GM19043 (cell line): ENCODE data around the gene CDH4.
"Not testable (repeated sequence)": the region's sequence is repeated elsewhere in the genome, so short reads cannot be mapped to it uniquely, and the experiment has no call there.

Experiments
- ATAC-seq: cut with Tn5 transposase; IDR thresholded peaks from one replicate; pipeline ENCODE4 v1.9.1; 2021; ENCODE audit warnings: low read depth; ENCODE audit not compliant: unreplicated experiment

Gene CDH4

DNA sequence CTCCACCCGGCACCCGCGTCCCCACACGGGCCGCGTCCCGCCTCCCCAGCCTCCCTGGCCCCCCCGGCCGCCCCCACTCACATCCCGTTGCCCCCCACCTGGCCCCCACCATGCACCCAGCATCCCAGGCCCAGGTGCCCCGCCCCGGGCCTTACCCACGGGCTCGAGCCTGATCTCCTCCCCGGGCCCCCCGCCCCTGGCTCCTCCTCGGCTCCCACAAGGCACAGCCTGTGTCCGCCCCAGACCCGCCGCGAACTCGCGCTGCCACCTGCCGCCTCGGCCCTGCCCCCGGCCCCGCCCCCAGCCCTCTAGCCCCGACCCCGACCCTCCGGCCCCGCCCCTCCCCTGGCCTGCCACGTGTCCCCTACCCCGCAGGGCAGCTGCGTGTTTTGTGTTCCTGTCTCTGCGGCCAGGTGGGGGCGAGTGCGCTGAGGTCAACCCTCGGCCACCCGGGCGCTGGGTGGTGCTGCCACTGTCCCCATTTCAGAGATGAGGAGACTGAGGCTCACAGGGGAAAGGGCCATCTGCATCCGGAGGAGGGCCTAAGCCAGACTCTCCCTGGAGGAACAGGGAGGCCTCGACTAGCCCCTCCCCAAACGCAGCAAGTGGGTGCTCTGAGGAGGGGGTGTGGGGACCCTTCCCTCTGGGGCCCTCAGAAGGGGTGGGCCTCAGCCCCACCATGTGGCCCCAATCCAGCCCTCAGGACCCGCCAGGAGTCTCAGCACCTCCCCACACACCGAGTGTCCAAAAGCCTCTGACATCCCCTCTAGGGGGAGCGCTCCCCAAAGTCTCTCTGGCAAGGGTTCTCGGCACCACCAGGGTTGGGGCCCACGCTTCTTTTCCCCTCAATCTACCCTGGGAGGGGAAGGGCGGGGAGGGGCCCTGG, 713.8 kb downstream of the CDH4 start:
- ATAC-seq = no peak

DNA sequence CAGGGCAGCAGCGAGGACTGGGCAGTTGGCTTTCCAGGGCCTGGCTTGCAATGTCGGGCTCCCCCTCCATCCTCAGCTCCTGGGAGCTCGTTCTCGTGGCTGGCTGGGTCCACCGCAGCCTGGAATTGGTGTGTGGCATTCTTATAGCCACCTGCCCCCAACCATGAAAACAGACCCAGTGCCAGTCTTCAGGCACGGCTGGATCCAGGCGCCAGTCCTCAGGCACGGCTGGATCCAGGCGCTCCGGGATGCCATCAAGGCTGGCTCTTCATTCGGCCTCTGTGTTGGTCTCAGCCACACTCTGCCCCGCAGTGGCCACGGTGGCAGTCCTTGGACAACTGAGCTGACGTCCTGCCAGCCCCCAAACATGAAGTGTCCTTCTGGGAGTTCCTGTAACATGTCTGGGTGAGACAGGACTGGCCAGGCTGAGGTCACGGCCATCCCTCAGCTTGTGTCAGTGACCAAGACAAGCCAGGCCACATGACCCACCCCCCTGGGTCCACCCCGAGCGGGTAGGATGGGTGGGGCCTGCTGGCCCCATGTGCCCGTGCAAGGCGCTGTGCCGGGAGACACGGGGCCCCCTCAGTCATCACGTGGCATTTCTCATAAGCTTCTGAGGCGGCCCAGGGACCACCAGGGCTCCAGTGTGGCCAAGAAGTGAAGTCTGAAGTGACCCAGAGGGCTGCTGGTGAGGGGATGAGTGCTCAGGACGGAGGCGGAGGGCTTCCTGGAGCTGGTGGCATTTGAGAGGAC, 714.6 kb downstream of the CDH4 start:
- no peak for ATAC-seq

DNA sequence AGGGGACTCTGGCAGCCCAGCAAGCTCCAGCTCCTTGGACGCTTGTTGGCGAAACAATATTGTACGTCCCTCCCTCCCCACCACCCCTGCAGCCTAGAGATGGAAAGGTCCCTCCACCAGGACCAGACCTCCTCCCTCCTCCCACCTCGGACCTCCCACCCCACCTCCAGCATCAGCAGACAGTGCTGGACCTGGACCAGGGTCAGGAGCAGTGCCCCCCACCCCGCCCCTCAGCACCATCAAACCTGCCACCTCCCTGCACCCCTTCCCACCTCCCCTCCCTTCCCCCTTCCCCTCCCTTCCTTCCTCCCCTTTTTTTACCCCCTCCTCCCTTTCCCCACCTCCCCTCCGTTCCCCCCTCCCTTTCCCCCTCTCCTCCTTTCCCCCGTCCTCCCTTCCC, 715.2 kb downstream of the CDH4 start:
- no peak for ATAC-seq

DNA sequence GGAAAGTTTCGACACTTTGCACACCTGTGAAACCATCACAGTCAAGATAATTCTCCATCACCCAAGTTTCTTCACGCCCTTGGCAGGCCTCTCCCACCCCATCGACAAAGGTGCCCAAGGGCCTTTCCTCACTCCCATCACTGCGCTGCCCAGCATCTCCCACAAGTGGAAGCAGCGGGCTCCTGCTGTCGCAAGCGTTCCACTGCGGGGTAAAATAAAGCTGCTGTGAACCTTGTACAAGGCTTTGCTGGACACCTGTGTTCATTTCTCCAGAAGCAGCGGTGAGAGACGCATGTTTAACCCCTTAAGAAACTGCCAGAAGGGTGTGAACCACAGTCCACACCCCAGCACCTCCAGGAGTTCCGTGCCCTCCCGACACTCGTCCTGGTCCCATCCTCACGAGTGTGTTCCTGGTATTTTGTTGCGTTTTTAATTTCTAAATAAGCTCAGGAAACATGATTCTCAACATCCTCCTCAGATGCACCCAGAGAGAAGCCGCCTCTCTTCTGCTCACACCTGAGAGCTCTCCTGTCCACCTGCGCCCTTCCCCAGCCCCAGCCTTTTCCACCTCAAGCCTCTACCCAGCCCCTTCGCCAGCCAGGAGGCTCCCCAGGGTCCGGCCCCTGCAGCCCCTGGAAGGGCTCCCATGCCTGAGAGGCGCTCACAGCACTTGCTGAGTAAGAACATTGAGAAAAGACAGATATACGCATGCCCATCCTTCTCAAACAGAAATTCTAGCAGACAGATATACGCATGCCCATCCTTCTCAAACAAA, 716.2 kb downstream of the CDH4 start:
- ATAC-seq = no peak

DNA sequence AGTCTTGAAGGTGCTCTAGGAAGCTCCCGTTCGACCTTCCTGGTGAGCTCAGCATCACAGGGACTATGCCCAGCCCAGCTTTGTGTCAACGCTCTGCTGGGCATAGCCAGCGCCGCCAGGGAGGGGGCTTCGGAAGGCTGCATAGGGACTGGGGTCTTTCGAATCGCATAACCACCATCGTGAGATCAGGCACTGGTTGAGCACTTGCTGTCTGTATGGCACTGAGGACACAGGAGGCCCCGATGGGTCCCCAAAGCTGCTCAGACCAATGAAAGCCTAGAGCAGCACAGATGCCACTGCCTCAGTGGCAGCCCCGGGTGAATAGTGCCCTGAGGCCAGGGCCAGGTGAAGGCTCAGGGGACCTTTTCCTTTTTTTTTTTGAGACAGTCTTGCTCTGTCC, 716.9 kb downstream of the CDH4 start:
- ATAC-seq = no peak

DNA sequence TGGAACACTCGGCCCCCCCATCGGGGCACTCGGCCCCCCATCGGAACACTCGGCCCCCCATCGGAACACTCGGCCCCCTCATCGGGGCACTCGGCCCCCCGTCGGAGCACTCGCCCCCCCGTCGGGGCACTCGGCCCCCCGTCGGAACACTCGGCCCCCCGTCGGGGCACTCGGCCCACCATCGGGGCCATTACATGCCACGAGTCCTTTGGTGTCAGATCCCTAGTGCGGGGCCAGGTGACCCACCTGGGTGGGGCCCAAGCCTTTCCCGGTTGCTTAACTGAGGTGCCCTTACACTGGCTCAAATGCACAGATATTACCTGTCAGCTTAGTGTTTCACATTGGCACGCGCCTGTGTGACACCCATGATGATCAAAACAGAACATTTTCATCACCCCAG, 717.7 kb downstream of the CDH4 start:
- ATAC-seq = no peak

DNA sequence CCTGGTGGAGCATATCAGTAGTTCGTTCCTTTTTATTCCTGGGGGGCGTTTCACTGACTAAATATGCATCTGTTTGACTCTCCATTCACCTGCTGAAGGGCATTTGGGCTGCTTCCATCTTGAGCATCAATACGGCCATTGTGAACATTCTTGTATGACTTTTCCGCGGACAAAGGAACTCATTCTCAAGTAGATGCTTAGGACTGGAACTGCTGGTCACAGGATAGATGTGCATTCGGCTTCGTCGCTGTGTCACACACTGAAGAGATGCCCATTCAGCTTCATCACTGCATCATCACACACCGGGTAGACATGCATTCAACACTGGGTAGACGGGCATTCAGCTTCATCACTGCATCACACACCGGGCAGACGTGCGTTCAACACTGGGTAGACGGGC, 718.3 kb downstream of the CDH4 start:
- ATAC-seq = no peak

DNA sequence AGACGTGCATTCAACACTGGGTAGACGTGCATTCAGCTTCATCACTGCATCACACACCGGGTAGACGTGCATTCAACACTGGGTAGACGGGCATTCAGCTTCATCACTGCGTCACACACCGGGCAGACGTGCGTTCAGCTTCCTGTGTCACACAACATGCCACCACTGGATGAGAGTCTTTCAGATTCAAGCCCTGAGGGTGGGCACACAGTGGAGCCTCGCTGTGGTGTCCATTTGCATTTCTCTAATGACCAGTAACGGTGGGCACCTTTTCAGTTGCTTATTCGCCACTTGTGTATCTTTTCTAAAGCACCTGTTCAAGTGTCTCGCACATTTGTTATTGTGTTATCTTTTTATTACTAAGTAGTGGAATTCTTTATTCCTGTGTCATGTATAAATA, 719.5 kb downstream of the CDH4 start:
- not testable (repeated sequence) for ATAC-seq

DNA sequence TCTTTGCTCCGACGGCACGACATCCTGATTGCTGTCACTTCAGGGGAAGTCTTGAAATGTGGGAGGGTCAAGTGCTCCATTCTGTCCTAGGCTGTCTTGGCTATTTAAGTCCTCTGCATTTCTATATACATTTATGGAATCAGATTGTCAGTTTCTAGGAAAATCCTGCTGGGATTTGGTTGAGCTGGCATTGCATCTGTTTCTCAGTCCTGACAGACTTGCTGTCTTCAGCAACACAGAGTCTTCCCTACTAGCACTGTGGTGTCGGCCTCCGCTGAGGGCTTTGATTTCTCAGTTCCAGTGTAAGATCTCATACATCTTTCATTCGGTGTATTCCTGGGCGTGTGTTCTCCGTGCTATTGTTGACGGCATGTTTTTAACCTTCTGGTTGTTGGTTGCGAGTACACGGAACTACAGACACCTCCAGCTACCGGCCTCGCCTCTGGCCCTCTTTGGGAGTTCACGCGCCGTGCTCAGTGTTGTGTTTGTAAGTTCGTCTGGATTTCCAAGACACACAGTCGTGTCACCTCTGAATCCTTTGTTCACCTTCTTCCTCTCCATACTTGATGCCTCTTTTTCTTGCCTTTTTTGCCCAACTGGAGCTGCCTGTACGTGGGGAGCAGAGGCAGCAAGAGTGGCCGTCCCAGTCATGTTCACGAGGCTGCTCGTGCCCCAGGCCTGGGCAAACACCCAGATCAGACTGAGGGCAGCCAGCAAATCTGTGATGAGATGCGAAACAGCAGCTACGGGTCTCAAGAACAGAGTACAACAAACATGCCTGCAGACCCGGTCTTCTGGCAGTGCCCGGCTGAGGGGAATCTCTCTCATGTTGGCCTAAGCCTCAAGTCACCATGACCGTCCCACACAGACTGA, 720.8 kb downstream of the CDH4 start:
- ATAC-seq = no peak

DNA sequence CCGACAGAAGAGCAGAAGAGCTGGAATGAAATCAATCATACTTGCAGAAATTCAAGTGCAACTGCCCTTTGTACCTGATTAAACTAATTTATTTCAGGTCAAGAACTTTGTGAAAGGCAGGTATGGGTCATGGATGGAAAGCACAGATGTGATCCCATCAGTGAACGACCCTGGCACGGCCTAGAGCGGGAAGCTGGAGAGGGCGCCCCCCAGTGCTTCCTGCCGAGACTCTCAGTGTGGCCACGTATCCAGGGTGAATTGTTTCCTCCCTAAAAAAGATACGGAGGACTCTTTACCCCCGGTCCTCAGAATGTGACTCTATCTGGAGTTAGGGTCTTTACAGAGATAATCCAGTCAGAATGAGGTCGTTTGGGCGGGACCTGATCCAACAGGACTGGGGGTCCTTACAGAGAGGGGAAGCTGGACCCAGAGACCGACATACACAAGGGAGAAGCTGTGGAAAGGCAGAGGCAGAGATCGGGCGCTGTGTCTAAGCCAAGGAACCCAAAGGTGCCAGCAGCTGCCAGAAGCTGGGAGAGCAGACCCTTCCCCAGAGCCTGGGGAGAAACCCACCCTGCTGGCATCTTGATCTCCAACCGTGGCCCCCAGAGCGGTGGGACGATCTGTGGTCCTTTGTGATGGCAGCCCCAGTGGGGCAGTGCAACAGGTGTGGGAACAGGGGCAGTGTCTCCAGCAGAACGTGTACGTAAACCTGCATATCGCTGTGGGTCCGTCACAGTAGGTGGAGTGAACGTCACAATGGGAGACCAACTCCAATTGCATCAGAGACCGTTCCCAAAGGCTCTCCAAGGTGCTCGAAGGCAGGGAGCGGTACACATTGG, 721.7 kb downstream of the CDH4 start:
- no peak for ATAC-seq

DNA sequence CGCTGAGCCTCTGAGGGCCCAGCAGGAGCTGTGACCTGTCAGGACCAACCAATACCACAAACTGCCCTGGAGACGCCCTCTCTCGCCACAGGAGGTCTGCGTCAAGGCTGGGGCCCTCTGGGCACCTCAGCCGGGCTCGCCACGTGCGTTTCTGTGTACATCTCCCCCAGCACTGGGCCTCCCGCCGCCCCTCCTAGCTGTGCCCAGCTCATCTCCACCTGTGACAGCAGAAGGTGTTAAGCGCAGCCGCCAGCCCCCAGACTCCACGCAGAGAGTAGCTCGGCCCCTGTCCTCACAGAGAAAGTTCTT, 722.2 kb downstream of the CDH4 start:
- ATAC-seq = no peak

DNA sequence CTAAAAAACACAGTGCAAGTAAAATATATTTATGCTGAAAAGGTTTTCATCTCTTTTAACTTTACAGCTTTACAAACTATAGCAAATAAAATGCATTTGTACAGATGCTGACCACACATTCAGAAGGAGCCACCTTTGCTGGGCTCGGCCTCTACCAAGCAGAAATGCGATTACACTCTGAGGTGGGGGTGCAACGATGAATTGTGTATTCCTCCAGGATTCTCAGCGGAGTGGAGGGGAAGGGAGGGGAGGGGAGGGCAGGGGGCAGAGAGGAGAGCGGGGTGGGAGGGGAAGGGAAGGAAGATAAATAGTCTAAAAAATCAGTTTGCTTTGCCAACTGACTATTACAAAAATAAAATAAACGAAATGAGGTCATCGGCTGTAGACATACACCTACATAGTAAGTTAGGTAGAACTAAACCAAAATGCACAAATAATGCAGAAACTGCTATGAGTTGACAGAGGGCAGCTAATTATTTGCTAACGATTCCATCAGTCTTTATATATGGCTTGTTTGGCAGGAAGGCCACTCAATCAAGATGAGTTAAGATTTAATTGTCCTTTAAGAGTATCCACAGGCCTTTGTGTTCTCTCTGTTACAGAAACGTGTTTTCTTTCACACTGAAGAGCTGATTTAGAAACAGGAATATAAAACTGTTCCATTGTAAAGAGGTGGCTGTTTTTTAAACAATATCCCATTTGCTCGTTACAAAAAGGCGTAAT, 723.5 kb downstream of the CDH4 start:
- ATAC-seq = no peak

DNA sequence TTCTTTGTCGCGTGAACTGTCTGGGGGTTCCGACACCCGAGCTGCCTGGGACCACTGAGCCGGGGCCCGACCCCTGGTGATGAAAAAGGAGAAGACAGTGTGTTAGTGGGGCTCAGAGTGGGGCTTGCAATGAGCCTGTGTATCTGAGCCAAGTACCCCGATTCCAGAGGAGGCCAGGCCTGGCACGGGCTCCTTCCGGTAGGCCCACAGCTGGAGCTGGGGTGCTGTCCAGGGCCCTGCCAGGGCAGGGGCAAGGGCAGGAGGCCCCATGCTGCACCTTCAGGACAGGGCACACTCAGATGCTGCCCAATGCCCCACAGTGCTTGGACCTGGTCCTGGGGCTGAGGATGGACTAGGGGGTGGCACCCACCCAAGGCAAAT, 724.2 kb downstream of the CDH4 start:
- no peak for ATAC-seq

DNA sequence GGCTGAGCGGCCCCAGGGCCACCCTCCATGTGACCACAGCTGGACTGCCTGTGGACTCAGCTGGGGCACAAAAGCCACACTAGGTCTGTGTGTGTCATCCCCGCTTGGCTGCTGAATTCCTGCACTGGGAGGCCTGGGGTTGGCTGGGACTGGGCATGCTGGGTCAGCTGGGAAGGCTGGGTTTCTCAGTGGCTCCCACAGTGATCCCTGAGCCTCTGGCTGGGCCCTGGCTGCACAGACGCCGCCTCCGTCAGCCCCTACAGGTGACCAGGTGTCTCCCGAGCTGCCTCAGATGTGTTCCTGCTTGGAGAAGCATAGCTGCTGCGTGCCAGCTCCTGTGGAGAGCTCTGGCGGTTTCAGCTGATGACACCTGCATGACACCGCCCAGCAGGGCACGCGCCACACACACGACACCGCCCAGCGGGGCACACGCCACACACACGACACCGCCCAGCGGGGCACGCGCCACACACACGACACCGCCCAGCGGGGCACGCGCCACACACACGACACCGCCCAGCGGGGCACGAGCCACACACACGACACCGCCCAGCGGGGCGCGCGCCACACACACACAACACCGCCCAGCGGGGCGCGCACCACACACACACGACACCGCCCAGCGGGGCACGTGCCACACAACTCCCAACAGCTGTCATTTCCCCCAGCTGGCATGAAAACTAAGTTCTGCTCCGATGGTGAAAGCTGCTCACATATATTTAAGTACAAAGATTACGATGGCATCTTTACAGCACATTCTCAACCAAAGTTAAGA, 724.8 kb downstream of the CDH4 start:
- no peak for ATAC-seq

DNA sequence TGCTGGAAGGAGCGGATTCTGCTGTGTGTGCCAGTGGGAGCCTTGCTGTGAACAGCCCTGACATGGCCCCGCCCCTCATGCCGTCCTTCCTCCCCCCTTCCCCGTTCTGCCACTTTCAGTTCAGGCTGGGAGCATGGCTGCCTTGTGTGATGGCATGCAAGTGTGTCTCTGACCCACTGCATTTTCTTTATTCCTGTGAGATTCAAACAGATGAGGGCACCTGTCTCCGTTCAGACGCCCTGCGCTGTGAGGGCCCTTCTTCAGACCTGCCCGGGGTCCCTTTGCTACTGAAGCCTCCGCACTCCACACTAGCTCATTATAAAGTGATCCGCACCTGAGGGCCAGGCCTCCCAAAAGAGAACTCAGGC, 725.3 kb downstream of the CDH4 start:
- no peak for ATAC-seq

DNA sequence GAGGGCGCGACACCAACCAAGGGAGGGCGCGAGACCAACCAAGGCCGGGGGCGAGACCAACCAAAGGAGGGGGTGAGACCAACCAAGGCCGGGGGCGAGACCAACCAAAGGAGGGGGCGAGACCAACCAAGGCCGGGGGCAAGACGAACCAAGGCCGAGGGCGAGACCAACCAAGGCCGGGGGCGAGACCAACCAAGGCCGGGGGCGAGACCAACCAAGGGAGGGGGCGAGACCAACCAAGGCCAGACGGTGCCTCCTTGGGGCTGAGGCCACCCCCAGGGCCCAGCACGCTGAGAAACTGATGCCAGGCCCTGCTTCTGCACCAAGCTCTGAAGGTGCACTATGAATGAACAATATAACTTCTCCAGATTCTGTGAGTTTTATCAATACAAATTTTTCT, 726.4 kb downstream of the CDH4 start:
- no peak for ATAC-seq

DNA sequence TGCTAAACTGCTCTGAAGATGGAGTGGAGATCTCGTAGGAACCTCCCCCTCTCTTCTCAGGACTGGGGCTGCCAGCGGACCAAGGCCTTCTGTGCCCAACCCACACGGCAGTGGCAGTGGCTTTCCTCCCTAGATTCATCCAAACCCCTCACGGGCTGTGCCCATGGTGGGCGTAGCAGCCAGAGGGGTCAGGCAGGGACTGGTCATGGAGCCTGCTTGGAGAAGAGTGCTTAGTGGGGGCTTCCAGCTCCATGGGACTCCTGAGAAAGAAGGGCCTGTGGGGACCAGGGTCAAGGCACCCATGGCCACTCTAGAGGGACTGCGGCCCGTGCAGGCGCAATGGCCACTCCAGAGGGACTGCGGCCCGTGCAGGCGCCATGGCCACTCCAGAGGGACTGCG, 727.0 kb downstream of the CDH4 start:
- ATAC-seq = no peak
